Naive thymus-derived CD4-positive, alpha-beta T cell (primary cell): ENCODE results near the gene DCAF8. TPM values are rescaled to one million over a fixed set of nuclear protein-coding genes. Genes with fewer than 3 reads are reported as not detected.
A peak's percentile ranks its signal among the peaks of the same experiment; 100 is the strongest.

Experiments
- ATAC-seq: fragments of 150-1000 bp; cut with Tn5 transposase; 2 replicates; pipeline ENCODE4 v1.10.0; 2021; ENCODE audit warnings: mild to moderate bottlenecking, moderate library complexity
- CTCF ChIA-PET: fragments of 350-600 bp; sonication (Branson Sonifier 250); formaldehyde crosslinking; loops from one replicate; lab custom pipeline; 2021; ENCODE audit warnings: antibody characterized with exemption; lab: Charles Lee
- POLR2A ChIA-PET: fragments of 350-600 bp; sonication (Branson Sonifier 250); formaldehyde crosslinking; loops from one replicate; lab custom pipeline; 2021; ENCODE audit warnings: antibody characterized with exemption, inconsistent platforms; lab: Charles Lee
- DNase-seq, 9 donors: peaks; one replicate each; pipeline versions ENCODE4 v3.0.0 to v3.0.0-alpha.2; 2020 to 2022; ENCODE audit warnings: mixed read lengths in 1 of 9
- H3K27ac ChIP-seq: one replicate; pipeline ENCODE4 v1.7.0; 2013; ENCODE audit warnings: mild to moderate bottlenecking, low read depth, low read length, moderate library complexity
- H3K27me3 ChIP-seq, 2 donors: one replicate each; pipeline ENCODE4 v1.7.0; 2013; ENCODE audit warnings: low read length in 2 of 2, mild to moderate bottlenecking in 2 of 2, moderate library complexity in 2 of 2; ENCODE audit not compliant: control insufficient read depth in 2 of 2, insufficient read depth in 2 of 2
- H3K36me3 ChIP-seq, 3 experiments: 1 replicate in 2 of 3; 2 replicates in 1 of 3; pipeline ENCODE4 v1.7.0; 2013; ENCODE audit warnings: low read length in 3 of 3, mild to moderate bottlenecking in 3 of 3, moderate library complexity in 1 of 3; ENCODE audit not compliant: insufficient read depth in 3 of 3, control insufficient read depth in 2 of 3
- H3K4me1 ChIP-seq, 2 donors: one replicate each; pipeline ENCODE4 v1.7.0; 2013; ENCODE audit warnings: low read length in 2 of 2, mild to moderate bottlenecking in 2 of 2, moderate library complexity in 1 of 2; ENCODE audit not compliant: control insufficient read depth in 2 of 2, insufficient read depth in 2 of 2
- H3K4me3 ChIP-seq: 2 replicates; pipeline ENCODE4 v1.7.0; 2013; ENCODE audit warnings: mild to moderate bottlenecking, low read length
- H3K9me3 ChIP-seq, 3 experiments: 1 replicate in 2 of 3; 2 replicates in 1 of 3; pipeline ENCODE4 v1.7.0; 2013; ENCODE audit warnings: low read length in 3 of 3; ENCODE audit not compliant: control insufficient read depth in 2 of 3
- H3K27ac Mint-ChIP-seq, 9 donors: one replicate each; pipeline ENCODE4 v1.8.0; 2020 to 2022; ENCODE audit warnings: mixed read lengths in 9 of 9, mild to moderate bottlenecking in 8 of 9, moderate library complexity in 5 of 9, inconsistent platforms in 2 of 9
- H3K27me3 Mint-ChIP-seq, 5 donors: one replicate each; pipeline ENCODE4 v1.8.0; 2021 to 2022; ENCODE audit warnings: mixed read lengths in 5 of 5, mild to moderate bottlenecking in 1 of 5
- H3K36me3 Mint-ChIP-seq, 5 donors: one replicate each; pipeline ENCODE4 v1.8.0; 2020 to 2022; ENCODE audit warnings: mixed read lengths in 5 of 5, mild to moderate bottlenecking in 3 of 5, inconsistent platforms in 1 of 5
- H3K4me1 Mint-ChIP-seq, 7 donors: one replicate each; pipeline ENCODE4 v1.8.0; 2020 to 2022; ENCODE audit warnings: mixed read lengths in 7 of 7, mild to moderate bottlenecking in 3 of 7, inconsistent platforms in 1 of 7
- H3K4me3 Mint-ChIP-seq, 10 donors: one replicate each; pipeline ENCODE4 v1.8.0; 2020 to 2022; ENCODE audit warnings: mild to moderate bottlenecking in 10 of 10, mixed read lengths in 10 of 10, moderate library complexity in 6 of 10, inconsistent platforms in 2 of 10
- H3K9me3 Mint-ChIP-seq, 11 donors: one replicate each; pipeline ENCODE4 v1.8.0; 2020 to 2022; ENCODE audit warnings: mixed read lengths in 11 of 11, mild to moderate bottlenecking in 4 of 11, inconsistent platforms in 1 of 11, moderate library complexity in 1 of 11
- intact Hi-C, 2 donors: fragments of 100-400 bp; cut with micrococcal nuclease; formaldehyde crosslinking; loops; one replicate each; pipeline ENCODE4 v1.15.1; 2023
- polyA plus RNA-seq, 2 donors: library from polyadenylated mRNA; unstranded; fragments of 300-500 nt; fragmentation: Illumina TruSeq; gene quantifications; one replicate each; pipeline ENCODE4 v1.2.3, GENCODE V29; 2021
- total RNA-seq, 6 experiments: library from RNA in 5 of 6; stranded (reverse) in 5 of 6; gene quantifications; 1 replicate in 5 of 6; 2 replicates in 1 of 6; pipeline ENCODE4 v1.2.3 and lab custom pipeline; 2021 to 2026

The DCAF8 gene
- total and polyA plus RNA-seq, 7 experiments from 2014 or later, result 45.6 to 226 (median 174) TPM

GRCh38 chr1:160227034-160227433, 35.3 kb downstream of the DCAF8 start:
- no peaks in the 10 kb centered on the region for H3K9me3 ChIP-seq
- H3K36me3 Mint-ChIP-seq, result peaks cover 0 to 60% (median 26%) of the 10 kb centered on the region in 5 donors
- no peaks in the 10 kb centered on the region for H3K4me1 Mint-ChIP-seq
- ATAC-seq (no peak), DNase-seq (no peak)
- no peak overlapping the region for H3K4me3 ChIP-seq
- no peak overlapping the region for H3K27ac ChIP-seq
- H3K4me3 Mint-ChIP-seq, result no peak overlapping the region
- peaks cover 33 to 96% (median 42%) of the 10 kb centered on the region in 3 experiments for H3K36me3 ChIP-seq
- POLR2A ChIA-PET, result no interaction called here
- peak overlapping the region in 1 of 9 donors; percentile 12 for H3K27ac Mint-ChIP-seq
- no peaks in the 10 kb centered on the region for H3K9me3 Mint-ChIP-seq
- no peaks in the 10 kb centered on the region for H3K4me1 ChIP-seq
- H3K27me3 ChIP-seq, result no peaks in the 10 kb centered on the region
- CTCF ChIA-PET, result no interaction called here
- intact Hi-C loops, result no loop called here
- H3K27me3 Mint-ChIP-seq, result no peaks in the 10 kb centered on the region

- peaks cover 0 to 62% (median 26%) of the 10 kb centered on the region in 5 donors for H3K36me3 Mint-ChIP-seq
- ChIA-PET POLR2A (no interaction called here), CTCF (no interaction called here)
- ATAC-seq (no peak), DNase-seq (no peak)
- Histone ChIP-seq H3K9me3 (no peaks in the 10 kb centered on the region), H3K4me1 (no peaks in the 10 kb centered on the region), H3K36me3 (peaks cover 33 to 96% (median 46%) of the 10 kb centered on the region in 3 experiments), H3K4me3 (no peak overlapping the region), H3K27ac (no peak overlapping the region), H3K27me3 (no peaks in the 10 kb centered on the region)
- intact Hi-C loops, result no loop called here
- H3K9me3 Mint-ChIP-seq, result no peaks in the 10 kb centered on the region
- no peak overlapping the region for H3K27ac Mint-ChIP-seq
- H3K4me3 Mint-ChIP-seq, result no peak overlapping the region
- H3K27me3 Mint-ChIP-seq, result no peaks in the 10 kb centered on the region
- H3K4me1 Mint-ChIP-seq, result no peaks in the 10 kb centered on the region
These were observed 35.7 kb downstream of the DCAF8 start for GRCh38 chr1:160226623-160227022.

- ChIA-PET CTCF (interaction anchor here (0.8 to 1.5 kb wide), 2 partner anchors 34 to 66 kb away, joined by 3 to 4 read pairs; no protein-coding TSS in a partner anchor), POLR2A (no interaction called here)
- ATAC-seq (no peak), DNase-seq (no peak)
- H3K4me3 Mint-ChIP-seq, result no peak overlapping the region
- peaks cover 30 to 96% (median 47%) of the 10 kb centered on the region in 3 experiments for H3K36me3 ChIP-seq
- H3K4me1 ChIP-seq, result no peaks in the 10 kb centered on the region
- H3K4me3 ChIP-seq, result no peak overlapping the region
- H3K27ac Mint-ChIP-seq, result no peak overlapping the region
- peaks cover 0 to 60% (median 20%) of the 10 kb centered on the region in 5 donors for H3K36me3 Mint-ChIP-seq
- H3K27ac ChIP-seq, result no peak overlapping the region
- H3K9me3 ChIP-seq, result no peaks in the 10 kb centered on the region
- H3K27me3 Mint-ChIP-seq, result no peaks in the 10 kb centered on the region
- no peaks in the 10 kb centered on the region for H3K9me3 Mint-ChIP-seq
- H3K4me1 Mint-ChIP-seq, result no peaks in the 10 kb centered on the region
- intact Hi-C loops, result no loop called here
- H3K27me3 ChIP-seq, result no peaks in the 10 kb centered on the region
These were observed 37.0 kb downstream of the DCAF8 start for GRCh38 chr1:160225345-160225744.

- no peak for ATAC-seq
- no peaks in the 10 kb centered on the region for H3K4me1 Mint-ChIP-seq
These were observed 37.7 kb downstream of the DCAF8 start for GRCh38 chr1:160224606-160225005.

GRCh38 chr1:160222546-160222945, 39.8 kb downstream of the DCAF8 start:
- DNase-seq, result no peak
- POLR2A ChIA-PET, result interaction anchor here (1.0 kb wide), 1 partner anchor 61 kb away, joined by 3 read pairs; no protein-coding TSS in a partner anchor

More at GRCh38 chr1:160224606-160225005, 37.7 kb downstream of the DCAF8 start:
- Mint-ChIP-seq H3K9me3 (no peaks in the 10 kb centered on the region), H3K36me3 (peaks cover 0 to 59% (median 14%) of the 10 kb centered on the region in 5 donors), H3K27me3 (no peaks in the 10 kb centered on the region), H3K4me3 (no peak overlapping the region), H3K27ac (peak overlapping the region in 1 of 9 donors; percentile 10)
- ChIA-PET CTCF (interaction anchor here (0.8 to 1.5 kb wide), 2 partner anchors 33 to 67 kb away, joined by 3 to 4 read pairs; no protein-coding TSS in a partner anchor), POLR2A (interaction anchor here (0.6 kb wide), 1 partner anchor 865 kb away, joined by 3 read pairs; the partner anchor contains the start of gene NECTIN4)
- no peaks in the 10 kb centered on the region for H3K27me3 ChIP-seq
- no peak for DNase-seq
- no peak overlapping the region for H3K4me3 ChIP-seq
- peaks cover 27 to 95% (median 42%) of the 10 kb centered on the region in 3 experiments for H3K36me3 ChIP-seq
- H3K4me1 ChIP-seq, result no peaks in the 10 kb centered on the region
- intact Hi-C loops, result no loop called here
- no peak overlapping the region for H3K27ac ChIP-seq
- H3K9me3 ChIP-seq, result no peaks in the 10 kb centered on the region

GRCh38 chr1:160221089-160221488, 41.3 kb downstream of the DCAF8 start:
- Mint-ChIP-seq H3K27me3 (no peaks in the 10 kb centered on the region), H3K9me3 (no peaks in the 10 kb centered on the region), H3K4me3 (no peak overlapping the region), H3K27ac (peak overlapping the region in 4 of 9 donors; percentile 4 to 84 (median 12)), H3K4me1 (no peaks in the 10 kb centered on the region), H3K36me3 (peaks cover 0 to 62% (median 14%) of the 10 kb centered on the region in 5 donors)
- ATAC-seq (no peak), DNase-seq (no peak)
- Histone ChIP-seq H3K4me1 (no peaks in the 10 kb centered on the region), H3K9me3 (no peaks in the 10 kb centered on the region), H3K36me3 (peaks cover 32 to 97% (median 55%) of the 10 kb centered on the region in 3 experiments), H3K4me3 (no peak overlapping the region), H3K27me3 (no peaks in the 10 kb centered on the region), H3K27ac (no peak overlapping the region)
- CTCF ChIA-PET, result interaction anchor here (0.6 to 1.9 kb wide), 3 partner anchors 25 to 119 kb away, joined by 3 to 5 read pairs (median 4); no protein-coding TSS in a partner anchor
- intact Hi-C loops, result no loop called here
- POLR2A ChIA-PET, result interaction anchor here (0.8 to 1.8 kb wide), 2 partner anchors 11 to 14 kb away, joined by 3 to 4 read pairs; no protein-coding TSS in a partner anchor

More at GRCh38 chr1:160222546-160222945, 39.8 kb downstream of the DCAF8 start:
- no peaks in the 10 kb centered on the region for H3K4me1 Mint-ChIP-seq
- no peaks in the 10 kb centered on the region for H3K27me3 Mint-ChIP-seq
- H3K36me3 Mint-ChIP-seq, result peaks cover 0 to 52% (median 10%) of the 10 kb centered on the region in 5 donors
- H3K4me3 ChIP-seq, result no peak overlapping the region
- intact Hi-C loops, result no loop called here
- no peaks in the 10 kb centered on the region for H3K4me1 ChIP-seq
- CTCF ChIA-PET, result no interaction called here
- H3K36me3 ChIP-seq, result peaks cover 32 to 98% (median 55%) of the 10 kb centered on the region in 3 experiments
- H3K9me3 Mint-ChIP-seq, result no peaks in the 10 kb centered on the region
- H3K27ac ChIP-seq, result no peak overlapping the region
- no peak overlapping the region for H3K4me3 Mint-ChIP-seq
- ATAC-seq, result no peak
- H3K9me3 ChIP-seq, result no peaks in the 10 kb centered on the region
- H3K27me3 ChIP-seq, result no peaks in the 10 kb centered on the region
- H3K27ac Mint-ChIP-seq, result peak overlapping the region in 2 of 9 donors; percentile 24 to 51
